ENCODE measurements around the gene STK39. TPM values are rescaled to one million over a fixed set of nuclear protein-coding genes. Genes with fewer than 3 reads are reported as not detected.

STK39 gene
- total RNA-seq, 2 experiments from 2014 or later: 17.7 to 41.1 TPM

DNA sequence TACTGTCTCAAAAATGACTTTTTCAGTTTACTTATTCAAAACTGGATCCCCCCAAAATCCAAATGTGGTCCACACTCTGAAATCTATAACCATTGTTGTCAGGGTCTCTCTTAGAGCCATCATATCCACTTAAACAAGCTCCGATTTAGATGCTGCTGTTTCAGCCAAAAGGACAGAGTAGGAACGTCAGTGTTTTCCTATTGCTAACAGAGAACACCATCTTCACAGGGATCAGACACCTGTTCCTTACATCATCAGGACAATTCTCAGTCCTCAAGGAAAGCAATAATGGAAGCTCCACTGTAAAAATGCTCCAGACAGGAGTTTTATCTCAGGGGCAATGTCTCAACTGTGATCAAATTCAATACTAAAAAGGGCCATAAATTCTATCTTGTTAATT is 155.4 kb downstream of the STK39 start:
- H3K79me2 ChIP-seq (ENCODE audit: insufficient read depth, low read depth, low read length): no peaks in the 10 kb centered on the region
- no peak overlapping the region for H3K27ac ChIP-seq (ENCODE audit: low read depth, low read length, poor library complexity, severe bottlenecking)
- ChIA-PET CTCF (ENCODE audit: unreplicated experiment) (no interaction called here), POLR2A (no interaction called here)
- H4K20me1 ChIP-seq (ENCODE audit: insufficient read depth, low read length): no peaks in the 10 kb centered on the region
- no peaks in the 10 kb centered on the region for H3K9me2 ChIP-seq (ENCODE audit: insufficient read depth, low read length)
- no peak for DNase-seq (ENCODE audit: low spot score)
- H3K4me1 ChIP-seq (ENCODE audit: insufficient read depth, low read length, poor library complexity, severe bottlenecking): peaks cover 11% of the 10 kb centered on the region
- H3K9me3 ChIP-seq (ENCODE audit: low read length): no peaks in the 10 kb centered on the region
- TF ChIP-seq CTCF (conservative IDR thresholded peaks at IDR 0.05; ENCODE audit: low read length) (no peak), EZH2phosphoT487 (IDR thresholded peaks at IDR 0.05; ENCODE audit: borderline replicate concordance, low read depth, low read length) (no peak)
- no TSS peak for BruUV-seq (replicated peaks)
- no peak overlapping the region for H2AFZ ChIP-seq (ENCODE audit: low read length)
- no peaks in the 10 kb centered on the region; the same call in 1 of the 2 replicates for H3K36me3 ChIP-seq (ENCODE audit: insufficient read depth, low read length)
- H3K4me3 ChIP-seq (ENCODE audit: low read depth, low read length, poor library complexity, severe bottlenecking): no peak overlapping the region
- no peak overlapping the region for H3K4me2 ChIP-seq (ENCODE audit: low read length)
- intact Hi-C loops (cut with micrococcal nuclease; ENCODE audit: unreplicated experiment): no loop called here

- no peaks in the 10 kb centered on the region for H3K36me3 ChIP-seq (ENCODE audit: insufficient read depth, low read length)
- DNase-seq (ENCODE audit: low spot score): peak; percentile 5
- TF ChIP-seq EZH2phosphoT487 (IDR thresholded peaks at IDR 0.05; ENCODE audit: borderline replicate concordance, low read depth, low read length): no peak
- no peak for TF ChIP-seq CTCF (conservative IDR thresholded peaks at IDR 0.05; ENCODE audit: low read length)
- intact Hi-C loops (cut with micrococcal nuclease; ENCODE audit: unreplicated experiment): no loop called here
- ChIA-PET POLR2A (no interaction called here), CTCF (ENCODE audit: unreplicated experiment) (no interaction called here)
- no peaks in the 10 kb centered on the region for H3K9me2 ChIP-seq (ENCODE audit: insufficient read depth, low read length)
- H4K20me1 ChIP-seq (ENCODE audit: insufficient read depth, low read length): no peaks in the 10 kb centered on the region
- BruUV-seq (replicated peaks): no TSS peak
- no peaks in the 10 kb centered on the region for H3K9me3 ChIP-seq (ENCODE audit: low read length)
- H2AFZ ChIP-seq (ENCODE audit: low read length): no peak overlapping the region
- H3K27ac ChIP-seq (ENCODE audit: low read depth, low read length, poor library complexity, severe bottlenecking): no peak overlapping the region
- no peak overlapping the region for H3K4me2 ChIP-seq (ENCODE audit: low read length)
- H3K79me2 ChIP-seq (ENCODE audit: insufficient read depth, low read depth, low read length): no peaks in the 10 kb centered on the region
- no peak overlapping the region for H3K4me3 ChIP-seq (ENCODE audit: low read depth, low read length, poor library complexity, severe bottlenecking)
- peaks cover 11% of the 10 kb centered on the region for H3K4me1 ChIP-seq (ENCODE audit: insufficient read depth, low read length, poor library complexity, severe bottlenecking)
Observed at GRCh38 chr2:168090366-168091135, 156.8 kb downstream of the STK39 start.

DNA sequence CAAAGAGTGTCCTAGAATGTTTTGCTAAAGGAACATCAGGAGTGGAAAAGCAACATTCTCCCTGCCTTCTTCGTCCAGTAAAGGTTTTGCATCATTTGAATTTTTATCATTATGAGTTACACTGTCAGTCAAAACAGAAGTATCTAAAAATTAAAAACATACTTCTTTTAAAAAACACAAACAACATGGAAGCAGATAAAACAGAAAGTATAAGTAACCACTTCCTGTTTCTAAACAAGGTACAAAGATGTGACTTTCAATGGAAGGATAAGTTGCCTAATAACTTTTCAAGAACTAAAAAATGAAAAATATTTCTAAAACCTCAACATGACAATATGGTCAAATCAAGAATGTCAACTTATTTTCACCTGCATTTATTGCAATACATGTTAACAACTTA is 158.2 kb downstream of the STK39 start:
- Histone ChIP-seq H3K4me1 (ENCODE audit: insufficient read depth, low read length, poor library complexity, severe bottlenecking) (peaks cover 11% of the 10 kb centered on the region), H3K27ac (ENCODE audit: low read depth, low read length, poor library complexity, severe bottlenecking) (no peak overlapping the region), H4K20me1 (ENCODE audit: insufficient read depth, low read length) (no peaks in the 10 kb centered on the region), H3K79me2 (ENCODE audit: insufficient read depth, low read depth, low read length) (no peaks in the 10 kb centered on the region), H3K4me2 (ENCODE audit: low read length) (no peak overlapping the region), H3K36me3 (ENCODE audit: insufficient read depth, low read length) (no peaks in the 10 kb centered on the region), H3K4me3 (ENCODE audit: low read depth, low read length, poor library complexity, severe bottlenecking) (no peak overlapping the region), H2AFZ (ENCODE audit: low read length) (no peak overlapping the region), H3K9me2 (ENCODE audit: insufficient read depth, low read length) (no peaks in the 10 kb centered on the region), H3K9me3 (ENCODE audit: low read length) (no peaks in the 10 kb centered on the region)
- intact Hi-C loops (cut with micrococcal nuclease; ENCODE audit: unreplicated experiment): no loop called here
- no peak for DNase-seq (ENCODE audit: low spot score)
- ChIA-PET POLR2A (interaction anchor here (0.9 kb wide), 1 partner anchor 8 kb away, joined by 3 read pairs; no protein-coding TSS in a partner anchor), CTCF (ENCODE audit: unreplicated experiment) (no interaction called here)
- BruUV-seq (replicated peaks): no TSS peak
- no peak for TF ChIP-seq CTCF (conservative IDR thresholded peaks at IDR 0.05; ENCODE audit: low read length)
- no peak for TF ChIP-seq EZH2phosphoT487 (IDR thresholded peaks at IDR 0.05; ENCODE audit: borderline replicate concordance, low read depth, low read length)
